Anterior cingulate cortex (tissue), 58 donors: Measurements from ENCODE around the gene BCAP31.
"Not testable (repeated sequence)": the region's sequence is repeated elsewhere in the genome, so short reads cannot be mapped to it uniquely, and the experiment has no call there.

Source experiments
- DNase-seq, 58 donors: peaks; one replicate each; lab custom pipeline; 2025; lab: John Stamatoyannopoulos, UW

BCAP31 gene

DNA sequence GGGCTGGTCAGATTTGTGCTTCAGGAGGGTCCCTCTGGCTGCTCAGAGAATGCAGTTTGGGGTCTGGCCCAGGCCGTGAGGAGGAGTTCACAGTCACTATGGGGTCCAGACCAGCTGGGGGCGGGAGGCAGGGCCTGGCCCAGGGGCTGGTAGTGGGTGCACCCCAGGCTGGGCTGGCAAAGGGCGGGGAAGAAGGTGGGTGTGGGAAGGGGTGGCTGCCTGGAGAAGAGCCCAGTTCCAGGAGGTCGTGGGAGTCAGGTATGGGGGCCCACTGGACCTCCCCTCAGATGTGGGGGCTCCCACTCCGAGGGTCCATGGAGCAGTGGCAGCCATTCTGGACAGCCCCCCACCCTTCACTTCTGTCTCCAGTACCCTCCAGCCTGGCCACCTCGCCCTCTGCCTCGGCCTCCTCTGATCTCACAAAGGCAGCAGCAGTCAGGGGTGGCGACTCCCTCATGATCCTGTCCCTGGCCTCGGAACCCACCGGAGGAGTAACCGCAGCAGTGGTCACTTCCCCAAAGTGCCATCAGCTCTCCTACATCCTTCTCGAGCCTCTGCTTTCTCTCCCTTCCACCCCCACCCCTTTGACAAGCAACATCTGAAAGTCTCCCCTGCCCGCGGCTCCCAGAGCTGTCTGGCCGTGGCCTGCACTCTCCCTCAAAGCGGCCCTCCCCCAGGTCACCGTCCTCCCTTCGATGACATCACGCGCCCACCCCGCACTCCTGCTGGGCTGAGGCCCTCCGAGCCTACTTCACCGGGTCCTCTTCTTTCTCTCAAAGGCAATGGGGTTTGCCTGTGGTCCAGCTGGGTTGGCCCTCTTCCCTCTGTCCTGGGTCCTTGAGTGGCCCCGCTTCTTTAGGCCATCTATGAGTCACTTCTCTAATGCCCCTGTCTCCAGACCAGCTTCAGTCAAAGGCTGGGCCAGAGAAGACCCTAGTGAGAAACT lies 38.2 kb downstream of the BCAP31 start:
- DNase-seq: no peak

DNA sequence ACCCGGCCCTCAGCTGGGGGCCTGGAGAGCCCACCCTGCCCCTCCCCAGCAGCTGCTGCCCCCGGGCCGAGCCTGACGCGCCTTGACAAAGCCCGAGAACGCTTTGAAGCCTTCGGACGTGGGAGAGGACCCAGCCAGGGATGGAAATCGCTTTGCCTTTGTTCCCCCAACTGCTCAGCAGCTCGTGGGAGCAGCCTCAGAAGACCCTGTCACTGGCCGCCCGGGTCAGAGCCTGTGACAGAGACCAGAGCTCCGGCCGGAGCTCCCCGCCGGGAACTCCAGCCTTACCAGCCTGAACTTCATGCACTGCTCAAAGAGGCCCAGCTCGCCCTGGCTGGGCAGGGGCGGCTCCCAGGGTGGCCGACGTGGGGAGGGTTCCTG lies 39.0 kb downstream of the BCAP31 start:
- no peak for DNase-seq

DNA sequence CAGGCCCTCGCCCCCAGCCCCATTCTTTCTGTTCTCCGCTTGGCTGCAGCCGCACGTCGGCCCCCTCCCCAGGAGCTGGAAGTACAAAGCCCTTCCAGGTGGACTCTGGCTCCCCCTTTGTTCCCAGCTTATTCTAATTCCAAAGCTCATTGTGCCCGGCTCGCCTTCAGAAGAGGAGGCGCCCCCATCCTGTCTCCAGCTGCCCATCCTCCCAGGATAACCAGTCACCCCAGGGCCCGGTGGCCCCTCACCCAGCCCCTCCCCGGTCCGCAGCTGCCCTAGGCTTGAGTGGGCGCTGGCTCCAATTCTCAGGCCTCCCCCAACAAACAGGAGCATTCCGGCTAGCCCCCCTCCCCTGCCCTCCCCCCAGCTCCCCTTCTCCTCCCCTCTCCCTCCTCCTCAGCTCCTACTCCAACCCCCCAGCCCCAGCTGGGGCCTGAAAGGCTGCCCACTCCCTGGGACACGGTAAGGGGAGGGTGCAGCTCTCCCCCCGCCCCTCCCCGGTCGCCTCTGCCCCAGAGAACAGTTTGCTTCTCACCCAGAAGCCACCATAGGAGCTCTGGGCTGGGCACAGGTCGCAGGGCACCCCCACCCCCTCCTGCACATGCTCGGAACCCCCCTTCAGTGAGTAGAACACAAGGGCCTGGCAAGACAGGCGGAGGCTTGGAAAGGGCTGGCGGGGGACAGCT lies 39.6 kb downstream of the BCAP31 start:
- DNase-seq: no peak

DNA sequence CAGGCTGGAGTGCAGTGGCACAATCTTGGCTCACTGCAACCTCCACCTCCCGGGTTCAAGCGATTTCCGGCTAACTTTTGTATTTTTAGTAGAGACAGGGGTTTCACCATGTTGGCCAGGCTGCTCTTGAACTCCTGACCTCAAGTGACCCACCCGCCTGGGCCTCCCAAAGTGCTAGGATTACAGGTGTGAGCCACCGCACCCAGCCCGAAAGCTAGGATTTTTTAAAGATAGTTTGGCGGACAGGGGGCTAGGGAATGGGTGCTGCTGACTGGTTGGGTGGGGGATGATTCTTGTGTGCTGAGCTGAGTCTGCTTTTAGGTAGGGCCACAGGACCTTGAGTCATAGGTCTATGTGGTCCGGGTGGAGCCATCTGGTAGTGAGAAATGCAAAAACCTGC lies 40.7 kb downstream of the BCAP31 start:
- not testable (repeated sequence) for DNase-seq

DNA sequence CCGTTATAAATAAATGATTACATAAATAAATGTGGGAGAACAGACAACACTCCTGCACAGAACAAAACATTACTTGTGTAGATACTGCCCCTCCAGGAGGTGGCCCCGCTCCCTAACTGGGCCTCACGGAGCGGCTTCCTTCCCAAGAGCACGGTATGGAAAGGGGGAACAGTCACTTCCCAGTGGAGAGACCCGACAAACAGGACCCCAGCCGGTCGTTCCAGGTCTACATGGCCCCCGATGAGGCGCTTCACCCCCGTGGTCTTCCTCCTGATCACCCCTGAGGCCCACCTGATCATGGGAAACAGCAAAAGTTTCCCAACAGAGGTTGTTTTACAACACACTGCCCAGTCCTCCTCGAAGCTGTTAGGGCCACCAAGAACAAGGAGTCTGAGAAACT lies 43.0 kb downstream of the BCAP31 start:
- DNase-seq: no peak

- no peak for DNase-seq
Measured at GRCh38 chrX:153674219-153674851, 49.9 kb downstream of the BCAP31 start.

DNA sequence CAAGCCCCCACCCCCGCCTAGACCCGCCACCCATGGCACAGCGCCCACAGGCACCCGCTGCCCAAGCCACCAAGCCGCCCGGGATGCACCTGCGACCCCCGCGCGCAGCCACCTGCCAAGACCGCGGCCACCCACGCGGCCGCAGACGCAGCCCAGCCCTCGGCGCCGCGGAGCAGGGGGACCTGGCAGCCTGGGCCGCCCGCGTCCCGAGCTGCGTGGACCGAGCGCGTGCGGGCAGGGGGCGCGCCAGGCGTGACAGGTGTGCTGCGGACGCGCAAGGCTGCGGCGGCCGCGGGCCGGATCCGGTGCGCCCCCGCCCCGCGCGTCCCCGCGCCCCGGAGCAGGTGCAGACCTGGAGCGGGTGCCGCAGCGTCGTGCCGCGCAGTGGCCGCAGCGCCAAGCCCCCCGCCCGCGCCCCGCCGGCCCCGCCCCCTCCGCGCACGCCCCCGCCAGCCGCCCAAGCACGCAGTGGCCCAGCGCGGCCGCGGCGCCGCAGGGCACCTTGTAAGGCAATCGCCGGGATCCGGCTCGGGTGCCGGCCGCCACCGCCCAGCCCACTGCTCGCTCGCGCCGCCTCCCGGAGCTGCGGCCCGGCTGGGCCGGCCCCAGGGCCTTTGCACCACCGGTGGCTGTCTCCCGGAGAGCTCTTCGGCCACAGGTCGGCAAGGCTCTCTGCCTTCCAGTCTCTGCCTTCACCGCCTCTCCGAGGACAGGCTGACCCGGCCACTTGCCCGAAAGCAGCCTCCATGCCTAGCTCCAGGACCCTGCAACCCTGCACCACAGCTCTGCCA lies 50.6 kb downstream of the BCAP31 start, which contains the start of gene PNCK:
TSS of gene PNCK (minus strand) at position 386 of the 791 bp plus-strand sequence. CDS start 737 bp downstream, outside the sequence.
- no peak for DNase-seq

DNA sequence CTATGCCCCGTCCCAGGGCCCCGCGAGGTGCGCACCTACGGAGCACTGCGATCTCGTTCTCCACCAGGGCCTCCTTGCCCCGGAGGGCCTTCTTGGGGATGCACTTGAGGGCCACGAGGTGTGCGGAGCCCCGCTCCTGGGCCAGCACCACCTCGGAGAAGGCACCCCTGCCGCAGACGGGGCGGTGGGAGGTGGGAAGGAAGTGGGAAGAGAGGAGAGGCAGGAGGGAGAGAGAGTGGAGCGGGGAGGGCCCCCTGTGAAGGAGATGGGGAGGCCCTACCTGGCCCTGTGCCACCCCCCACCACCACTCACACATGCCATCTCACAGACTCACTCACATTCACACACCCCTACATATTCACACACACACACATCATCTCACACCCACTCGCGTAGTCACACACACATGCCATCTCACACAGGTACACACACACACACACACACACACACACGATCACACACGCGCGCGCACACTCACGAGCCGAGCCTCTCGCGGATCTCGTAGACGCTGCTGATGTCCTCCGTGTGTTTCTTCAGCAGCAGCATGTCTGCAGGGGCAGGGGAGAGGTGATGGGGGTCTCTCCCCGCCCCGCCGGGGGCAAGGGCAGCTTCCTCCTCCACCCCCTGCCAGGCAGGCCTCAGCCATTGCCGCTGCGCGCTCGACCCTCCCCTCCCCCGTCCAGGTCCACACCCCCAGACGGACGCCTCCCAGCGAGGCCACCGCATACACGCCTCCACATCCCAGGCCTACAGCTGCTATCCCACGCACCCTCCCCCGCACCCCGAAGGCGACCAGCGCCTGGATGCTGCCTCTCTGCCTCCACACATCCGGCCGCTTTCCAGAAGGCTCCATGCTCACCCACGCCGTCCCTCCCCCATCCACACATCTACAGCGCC lies 51.4 kb downstream of the BCAP31 start:
- peak in 1 of 58 donors; percentile 34 for DNase-seq

DNA sequence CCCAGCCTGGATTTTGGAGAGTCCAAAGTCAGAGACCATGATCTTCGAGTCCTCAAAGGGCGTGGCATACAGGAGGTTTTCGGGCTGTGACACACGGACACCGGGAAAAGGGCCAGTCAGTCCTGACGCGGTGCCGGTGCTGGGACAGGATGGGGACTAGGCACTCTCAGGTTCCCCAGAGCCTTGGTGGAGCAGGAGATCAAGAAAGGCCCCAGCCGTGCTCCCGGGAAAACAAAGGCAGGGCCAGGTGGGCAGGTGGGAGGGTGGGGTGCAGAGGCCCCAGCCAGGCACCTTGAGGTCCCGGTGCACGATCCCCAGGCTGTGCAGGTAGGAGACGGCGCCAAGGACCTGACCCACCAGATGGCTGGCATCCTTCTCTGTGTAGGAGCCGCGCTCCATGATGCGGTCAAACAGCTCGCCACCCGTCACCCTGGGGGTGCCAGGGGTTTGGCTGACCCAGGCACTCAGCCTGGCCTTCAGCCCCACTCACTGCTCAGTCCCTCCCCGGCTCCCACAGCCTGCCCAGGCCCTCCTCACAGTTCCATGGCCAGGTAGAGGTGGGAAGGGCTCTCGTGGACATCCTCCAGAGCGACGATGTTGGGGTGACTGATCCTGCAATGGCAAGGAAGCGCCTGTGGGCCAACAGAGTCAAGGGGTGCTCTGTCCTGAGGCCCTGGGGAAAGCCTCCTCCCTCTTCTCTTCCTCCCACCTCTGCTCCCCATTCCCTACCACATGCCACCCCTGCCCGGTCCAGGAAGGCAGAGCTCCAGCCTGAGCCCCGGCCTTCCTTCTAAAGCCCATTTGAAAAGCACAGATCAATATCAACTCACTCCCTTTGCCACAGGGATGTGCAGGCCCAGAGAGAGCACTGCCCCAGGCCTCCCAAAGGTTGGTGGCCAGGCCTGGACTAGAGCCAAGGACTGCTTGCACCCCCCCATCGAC lies 52.3 kb downstream of the BCAP31 start:
- no peak for DNase-seq

- no peak for DNase-seq
Measured at GRCh38 chrX:153670748-153671588, 53.2 kb downstream of the BCAP31 start.

DNA sequence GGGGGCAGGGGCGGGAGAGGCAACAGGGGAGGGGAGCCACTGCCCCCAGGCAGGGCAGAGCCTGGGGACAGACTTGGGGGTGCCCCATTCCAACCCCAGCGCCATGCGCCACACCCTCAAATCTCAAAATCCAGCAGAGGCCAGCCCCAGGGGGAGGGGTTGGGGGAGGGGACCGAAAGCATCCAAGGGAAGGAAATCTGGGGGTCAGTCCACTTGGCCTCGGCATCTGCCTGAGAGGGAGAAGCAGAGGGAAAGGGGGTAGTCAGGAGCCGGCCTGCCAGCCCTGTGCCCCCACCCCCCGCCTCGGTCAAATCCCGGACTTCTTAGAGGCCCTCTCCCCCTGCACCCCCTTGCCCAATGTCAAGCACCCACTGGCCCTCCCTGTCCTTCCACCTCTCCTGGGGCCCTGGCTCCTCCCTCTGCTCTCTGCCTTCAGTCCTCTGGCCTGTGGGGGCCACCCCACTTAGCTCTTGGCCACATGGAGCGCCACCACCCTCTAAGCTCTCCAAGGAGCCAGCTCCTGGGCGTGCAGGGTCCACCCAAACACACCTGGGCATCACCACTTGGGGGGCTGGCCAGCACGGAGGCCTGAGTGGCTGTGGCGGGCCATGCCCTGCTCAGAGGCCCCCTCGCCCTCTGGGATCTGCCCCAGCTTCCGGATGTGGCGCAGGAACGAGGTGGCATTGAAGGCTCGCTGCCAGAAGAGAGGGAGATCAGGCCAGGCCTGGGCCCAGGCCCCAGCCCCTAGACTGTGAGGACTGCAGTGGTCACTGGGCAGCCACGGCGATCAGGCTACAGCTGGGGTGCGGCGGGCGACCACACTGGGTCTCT lies 54.1 kb downstream of the BCAP31 start:
- no peak for DNase-seq

- DNase-seq: no peak
Measured at GRCh38 chrX:153669174-153669890, 54.9 kb downstream of the BCAP31 start.

DNA sequence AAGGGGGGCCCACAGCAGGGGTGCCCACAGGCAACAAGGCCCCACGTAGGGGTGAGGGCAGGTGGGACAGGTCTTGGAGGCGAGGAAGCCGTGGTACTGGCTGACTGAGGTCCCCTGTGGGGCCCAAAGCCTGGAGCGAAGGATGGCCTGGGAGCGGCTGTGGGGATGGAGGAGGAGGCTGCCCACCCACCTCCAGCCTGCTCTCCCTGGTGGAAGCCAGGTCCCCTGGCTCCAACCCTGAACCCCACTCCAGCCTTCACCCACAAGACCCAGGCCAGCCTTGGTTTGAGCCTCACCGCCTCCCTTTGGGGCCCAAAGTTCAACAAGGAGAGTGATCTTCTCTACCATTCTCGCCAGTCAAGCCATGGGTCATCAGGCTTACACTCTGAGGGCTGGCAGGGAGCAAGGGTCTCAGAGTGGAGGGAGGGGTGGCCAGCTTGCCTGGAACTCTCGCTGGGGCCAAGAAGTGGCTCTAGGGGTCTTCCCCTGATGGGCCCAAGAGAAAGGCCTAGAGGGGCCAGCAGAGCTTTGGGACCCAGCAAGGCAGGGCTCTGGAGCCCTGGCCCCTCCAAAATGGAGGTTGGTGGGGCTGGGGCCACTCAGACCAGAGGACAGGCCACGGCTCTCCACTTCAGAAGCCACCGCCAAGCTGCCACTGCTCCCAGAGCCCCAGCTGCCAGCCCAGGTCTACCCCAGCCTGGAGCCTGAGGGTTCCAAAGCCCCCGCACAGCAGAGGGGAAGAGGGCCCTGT lies 55.6 kb downstream of the BCAP31 start:
- no peak for DNase-seq

DNA sequence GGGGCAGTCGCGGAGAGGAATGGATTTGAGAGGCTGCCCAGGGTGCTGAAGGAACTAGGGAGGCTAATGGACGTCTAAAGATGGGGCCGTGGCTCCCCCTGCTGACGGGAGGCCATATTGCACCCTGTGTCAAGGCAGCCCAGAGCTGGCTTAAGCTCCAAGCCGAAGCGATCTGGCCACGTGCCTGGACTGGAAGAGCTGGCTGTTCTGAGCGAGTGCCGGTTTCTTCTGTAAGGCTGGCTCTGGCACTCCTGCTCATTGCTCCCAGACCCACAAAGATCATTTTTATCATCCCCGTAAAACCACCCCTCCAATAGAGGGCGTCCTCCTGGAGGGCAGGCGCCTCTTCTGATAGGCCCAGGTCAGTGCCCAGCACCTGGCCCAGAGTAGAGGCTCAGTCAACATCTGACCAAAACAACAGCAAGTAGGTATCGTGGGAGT lies 56.2 kb downstream of the BCAP31 start:
- peak in 57 of 58 donors; percentile 10 to 92 (median 76) for DNase-seq
